Activated CD4-positive, alpha-beta T cell treated with anti-CD3 and anti-CD28 coated beads, Interleukin-2, amount 50 U/mL, for 24 hours (primary cell): ENCODE data around the gene TBC1D2B.

ENCODE experiments used
- DNase-seq, 2 donors: peaks; one replicate each; pipeline ENCODE4 v3.0.0-alpha.2; 2020; ENCODE audit warnings: low read depth in 1 of 2, low spot score in 1 of 2

The TBC1D2B gene

DNA sequence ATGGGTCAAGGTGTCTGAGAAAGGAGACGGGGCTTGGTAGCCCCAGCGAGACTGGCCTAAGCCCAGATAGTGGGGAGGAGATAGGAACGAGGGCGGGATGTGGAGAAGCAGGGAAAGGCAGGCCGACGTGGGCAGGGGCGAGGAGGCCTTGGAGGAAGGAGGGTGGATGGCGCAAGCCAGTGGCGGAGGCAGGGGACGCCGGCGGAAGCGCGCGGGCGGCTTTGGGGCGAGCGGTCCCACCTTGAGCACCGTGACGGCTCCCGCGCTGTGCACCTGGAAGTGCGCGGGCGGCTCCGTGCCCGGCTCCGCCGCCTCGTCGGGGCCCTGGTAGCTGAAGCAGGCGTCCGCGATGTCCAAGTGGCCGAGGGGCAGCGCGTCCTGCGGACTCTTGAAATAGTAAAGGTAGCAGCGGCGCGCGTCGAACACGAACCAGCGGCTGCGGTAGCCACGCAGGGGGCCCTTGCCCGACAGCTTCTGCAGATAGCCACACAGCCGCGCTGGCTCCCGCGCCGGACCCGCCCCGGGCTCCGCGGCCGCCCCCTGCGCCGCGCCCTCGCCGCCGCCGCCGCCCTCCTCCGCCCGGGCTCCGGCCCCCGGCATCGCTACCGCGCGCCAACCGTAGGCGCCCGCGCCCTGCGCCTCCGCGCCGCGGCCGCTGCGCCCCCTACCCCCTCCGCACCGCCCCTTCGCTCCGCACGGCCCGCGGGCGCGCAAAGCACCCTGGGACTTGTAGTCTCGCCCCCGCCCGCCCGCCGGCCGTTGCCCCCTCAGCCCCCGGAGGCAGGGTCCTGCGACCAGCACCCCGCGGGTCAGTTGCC, at the start of gene TBC1D2B:
Gene TBC1D2B, minus strand, starts transcription at position 659 of the 818 bp plus-strand sequence. Its CDS starts 59 bp downstream, at position 600.
- peak; percentile 45 to 55 for DNase-seq

- DNase-seq: no peak
Measured at GRCh38 chr15:78125267-78125666, 47.8 kb upstream of the TBC1D2B start.

- DNase-seq: no peak
Measured at GRCh38 chr15:78120523-78120922, 43.0 kb upstream of the TBC1D2B start.

DNA sequence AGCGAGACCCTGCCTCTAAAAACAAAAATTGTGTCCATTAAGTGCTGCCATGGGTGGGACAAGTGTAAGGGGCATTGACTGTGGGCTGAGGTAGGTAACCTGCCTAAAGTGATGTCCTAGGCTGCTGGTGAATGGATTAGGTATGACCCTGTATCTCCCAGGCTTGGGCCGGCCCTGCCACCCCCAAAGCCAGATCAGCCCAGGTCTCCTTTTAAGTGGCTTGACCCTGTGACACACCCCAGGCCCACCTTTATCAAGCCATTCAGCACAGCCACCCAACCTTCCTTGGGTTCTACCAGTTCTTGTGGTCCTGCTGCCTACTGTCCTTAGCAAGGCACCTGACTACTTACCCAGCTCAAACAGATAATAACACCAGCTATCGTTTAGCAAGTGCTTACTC, 35.0 kb upstream of the TBC1D2B start:
- no peak for DNase-seq

- DNase-seq: no peak
Measured at GRCh38 chr15:78111788-78112187, 34.3 kb upstream of the TBC1D2B start.

- no peak for DNase-seq
Measured at GRCh38 chr15:78110916-78111475, 33.5 kb upstream of the TBC1D2B start.

DNA sequence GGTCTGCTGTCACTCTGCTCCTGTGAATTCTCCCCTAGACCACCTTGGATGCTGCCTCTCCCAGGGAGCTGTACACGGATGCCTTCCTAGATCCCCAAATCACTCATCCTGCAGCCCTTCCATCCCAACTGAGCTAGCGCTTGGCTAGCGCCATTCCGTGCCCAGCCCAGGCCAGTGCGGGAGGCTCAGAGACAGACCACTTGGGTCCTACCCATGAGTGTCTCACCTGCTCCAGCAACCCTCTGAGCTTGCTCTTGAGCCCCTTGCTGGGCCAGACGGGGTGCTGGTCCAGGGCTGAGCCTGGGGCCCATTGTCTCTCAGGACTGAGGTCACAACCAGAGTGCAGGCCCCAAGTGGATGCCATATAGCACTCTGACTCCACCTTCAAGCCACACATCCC, 32.6 kb upstream of the TBC1D2B start:
- no peak for DNase-seq

GRCh38 chr15:78109156-78109555, 31.6 kb upstream of the TBC1D2B start:
- no peak for DNase-seq

DNA sequence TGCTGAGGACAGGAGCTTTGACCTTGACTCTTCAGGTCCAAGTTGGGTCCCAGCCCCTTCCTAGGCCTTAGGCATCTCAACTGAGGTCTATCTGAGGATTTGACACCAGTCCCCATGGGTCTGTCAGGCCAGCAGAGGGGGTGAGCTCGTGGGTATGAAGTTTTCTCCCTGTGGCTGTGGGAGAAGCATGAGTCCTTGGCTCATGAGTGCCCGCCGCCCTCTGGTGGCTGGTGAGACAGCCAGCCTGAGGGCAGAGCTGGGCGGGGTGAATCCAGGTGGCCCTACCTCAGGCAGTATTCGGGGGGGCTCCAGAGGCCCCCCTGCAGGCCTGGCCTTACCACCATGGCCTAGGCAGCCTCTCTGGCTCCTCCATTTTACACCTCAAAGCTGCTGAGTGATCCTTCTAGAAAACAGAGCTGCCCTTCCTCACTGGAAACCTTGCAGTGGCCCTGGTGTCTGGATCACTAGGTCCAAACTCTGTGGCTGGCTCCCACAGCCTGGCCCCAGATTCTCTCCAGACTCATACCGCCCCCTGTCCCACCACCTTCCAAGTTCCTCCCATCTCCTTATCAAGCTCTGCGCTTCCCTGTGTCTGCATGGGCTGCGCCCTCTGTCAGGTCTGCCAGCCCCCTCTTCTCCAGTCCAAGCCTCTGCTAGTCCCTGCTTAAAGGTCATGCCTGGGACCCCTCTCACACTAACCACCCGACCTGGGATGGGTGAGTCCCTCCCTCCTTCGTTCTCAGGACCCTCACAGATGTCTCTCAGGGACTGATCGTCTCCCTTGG, 31.0 kb upstream of the TBC1D2B start:
- peak; percentile 58 to 73 for DNase-seq

GRCh38 chr15:78107471-78107870, 30.0 kb upstream of the TBC1D2B start:
- no peak for DNase-seq

- DNase-seq: no peak
Measured at GRCh38 chr15:78105476-78106241, 28.1 kb upstream of the TBC1D2B start.

DNA sequence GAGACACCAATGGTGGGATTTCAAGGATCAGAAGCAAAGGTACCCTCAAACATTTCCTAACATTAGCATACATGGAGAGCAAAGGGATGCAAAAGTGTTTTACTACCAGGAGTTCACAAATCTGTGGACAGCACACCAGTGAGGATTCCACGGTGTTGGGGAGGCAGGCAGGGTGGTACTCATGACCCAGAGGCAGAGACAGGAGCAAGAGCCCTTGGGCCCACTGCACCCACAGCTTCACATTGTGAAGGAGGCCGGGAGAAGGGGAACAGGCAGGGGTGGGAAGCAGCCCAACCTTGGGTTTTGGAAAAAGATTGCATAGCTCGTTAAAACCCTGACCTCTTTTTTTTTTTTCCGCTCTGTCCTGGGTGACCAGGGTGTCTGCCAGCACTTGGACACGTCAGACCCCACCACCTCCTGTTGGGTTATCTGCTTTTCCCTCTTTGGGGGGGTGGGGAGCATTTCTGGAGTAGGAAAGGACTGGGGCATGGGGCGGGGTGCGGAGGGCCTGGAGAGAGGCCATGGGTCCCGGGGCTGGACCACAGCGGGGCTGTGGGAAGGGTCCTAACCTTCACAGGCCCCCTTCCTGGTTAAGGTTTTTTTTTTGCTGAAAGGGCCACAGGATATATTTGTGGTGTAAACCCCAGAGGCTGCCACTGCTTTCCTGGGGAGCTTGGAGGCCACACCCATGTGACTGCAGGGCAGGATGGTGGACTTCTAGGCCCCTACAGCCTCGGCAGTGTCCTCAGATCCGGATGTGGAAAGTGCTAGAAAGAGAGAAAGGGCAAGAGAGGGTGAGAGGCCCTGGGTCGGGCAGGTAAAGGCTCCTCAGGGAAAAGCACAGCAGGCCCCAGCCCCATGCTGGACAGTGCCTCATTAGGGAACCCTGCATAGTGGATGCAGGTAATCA, 27.3 kb upstream of the TBC1D2B start:
- no peak for DNase-seq

DNA sequence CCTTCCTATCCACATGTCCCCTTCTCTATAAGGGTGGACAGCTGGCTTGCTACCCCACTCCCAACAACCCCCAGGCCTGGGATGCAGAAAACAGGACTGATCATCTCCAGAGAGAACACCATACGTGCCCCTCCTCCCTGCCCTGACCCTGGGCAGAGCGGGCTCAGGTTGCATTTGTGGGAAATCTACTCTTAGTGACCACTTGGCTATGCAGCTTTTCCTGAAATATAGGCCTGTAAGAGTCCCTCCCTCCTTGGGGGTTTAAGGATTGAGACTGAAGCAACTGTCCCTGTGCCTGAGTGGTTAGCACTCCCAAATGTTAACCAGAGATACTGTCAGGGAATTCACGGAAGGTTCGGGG, 26.6 kb upstream of the TBC1D2B start:
- no peak for DNase-seq

DNA sequence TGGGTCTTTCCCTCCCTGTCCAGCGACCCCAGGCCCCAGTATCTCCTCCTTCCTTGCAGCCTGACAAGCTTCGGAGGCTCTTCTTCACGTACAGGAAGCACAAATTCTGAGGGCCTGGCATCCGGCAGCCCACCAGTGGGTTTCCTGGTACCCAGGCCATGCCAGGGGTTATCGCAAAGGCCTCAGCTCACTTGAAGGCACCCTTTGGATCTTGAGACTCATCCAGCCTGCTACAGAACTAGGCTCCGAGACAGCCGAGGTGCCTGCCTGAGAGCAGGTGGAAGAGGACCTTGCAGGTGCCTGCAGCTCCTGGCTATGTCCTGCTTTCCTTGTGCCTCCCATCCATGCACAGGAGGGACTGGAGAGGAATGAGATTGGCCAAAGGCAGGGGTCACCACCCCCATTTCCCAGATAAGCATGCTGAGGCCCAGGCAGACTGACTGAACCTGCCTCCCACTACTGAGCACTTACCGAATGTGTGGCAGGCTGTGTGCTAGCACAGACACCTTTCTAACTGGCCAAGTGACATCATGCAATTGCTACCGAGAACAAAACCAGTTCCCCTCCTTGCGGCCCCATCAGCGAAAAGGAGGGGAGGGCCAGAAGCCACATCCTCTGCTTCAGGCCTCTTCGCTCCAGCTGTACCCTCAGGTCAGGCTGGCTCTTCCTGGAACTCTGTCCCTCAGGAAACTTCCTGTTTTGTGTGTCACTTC, 26.1 kb upstream of the TBC1D2B start:
- DNase-seq: peak in 1 of 2 donors; percentile 48

DNA sequence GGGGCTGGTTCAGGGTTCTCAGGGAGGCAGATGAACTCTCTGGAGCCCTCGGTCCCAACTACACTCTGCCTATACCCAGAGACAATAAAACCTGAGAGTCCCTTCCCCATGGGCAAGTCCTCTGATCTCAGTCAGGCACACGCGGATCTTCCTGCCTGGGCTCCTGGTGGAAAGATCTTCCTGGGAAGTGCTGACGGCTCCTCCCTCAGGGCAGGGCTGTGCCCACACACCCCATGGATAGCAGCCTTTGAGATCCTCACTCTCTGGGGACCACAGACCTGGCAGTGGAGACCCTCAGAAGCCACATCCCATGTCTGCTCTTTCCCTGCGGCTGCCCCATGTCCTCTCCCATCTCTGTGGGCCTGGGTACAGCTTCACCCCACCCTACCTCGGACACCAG, 25.2 kb upstream of the TBC1D2B start:
- DNase-seq: no peak

DNA sequence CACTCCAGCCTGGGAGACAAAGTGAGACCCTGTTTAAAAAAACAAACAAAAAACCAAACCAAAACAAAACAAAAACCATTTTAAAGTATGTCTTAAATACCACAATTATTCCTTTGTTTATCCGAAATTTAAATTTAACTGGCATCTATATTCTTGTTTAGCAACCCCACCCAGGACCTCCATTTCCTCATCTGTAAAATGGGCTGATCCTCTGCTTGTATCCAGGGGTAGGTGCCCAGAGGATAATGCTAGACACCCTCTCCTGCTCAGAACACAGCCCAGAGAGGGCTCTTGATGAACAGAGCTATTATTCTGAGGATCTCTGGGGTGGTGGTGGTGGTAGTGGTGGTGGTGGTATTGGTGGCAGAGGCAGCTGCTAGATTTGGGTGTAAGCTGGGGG, 24.7 kb upstream of the TBC1D2B start:
- no peak for DNase-seq

DNA sequence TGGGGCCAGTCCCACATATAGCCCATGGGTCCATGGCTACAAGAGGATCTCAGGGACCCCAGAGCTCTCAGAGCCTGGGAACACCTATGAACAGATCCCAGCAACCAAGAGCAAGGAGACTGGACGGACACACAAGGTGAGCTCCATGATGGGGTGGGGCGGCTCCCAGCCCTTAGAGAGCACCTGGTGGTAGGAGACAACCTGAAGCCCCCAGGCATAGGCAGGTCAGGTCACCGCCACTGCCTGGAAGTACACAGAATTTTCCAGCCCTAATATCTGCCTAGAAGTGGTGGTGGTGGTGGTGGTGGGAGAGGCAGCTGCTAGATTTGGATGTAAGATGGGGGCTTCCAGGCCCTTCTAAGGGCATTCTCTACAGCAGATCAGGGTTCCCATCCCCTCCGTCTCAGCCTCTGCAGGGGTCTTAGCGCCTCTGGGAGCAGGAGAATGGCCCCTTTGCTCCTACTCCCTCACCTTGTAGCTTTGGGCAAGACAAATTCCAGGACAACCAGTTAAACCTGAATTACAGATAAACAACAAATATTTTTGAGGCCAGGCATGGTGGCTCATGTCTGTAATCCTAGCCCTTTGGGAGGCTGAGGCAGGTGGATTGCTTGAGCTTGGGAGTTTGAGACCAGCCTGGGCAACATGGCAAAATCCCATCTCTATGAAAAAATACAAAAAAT, 24.1 kb upstream of the TBC1D2B start:
- no peak for DNase-seq

DNA sequence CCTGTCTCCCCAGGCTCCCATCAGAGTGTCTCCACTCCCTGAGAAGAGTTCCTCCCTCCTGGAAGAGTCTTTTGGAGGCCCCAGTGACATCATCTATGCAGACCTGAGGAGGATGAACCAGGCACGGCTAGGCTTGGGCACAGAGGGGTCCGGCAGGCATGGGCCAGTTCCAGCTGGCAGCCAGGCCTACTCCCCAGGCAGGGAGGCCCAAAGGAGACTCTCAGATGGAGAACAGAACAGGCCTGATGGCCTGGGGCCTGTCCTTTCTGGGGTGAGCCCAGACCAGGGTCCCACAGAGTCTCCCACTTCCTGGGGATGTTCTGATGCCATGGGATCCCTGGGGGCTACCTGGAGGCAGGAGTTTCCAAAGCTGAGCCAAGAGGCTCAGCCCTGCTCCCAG, 23.4 kb upstream of the TBC1D2B start:
- DNase-seq: no peak

DNA sequence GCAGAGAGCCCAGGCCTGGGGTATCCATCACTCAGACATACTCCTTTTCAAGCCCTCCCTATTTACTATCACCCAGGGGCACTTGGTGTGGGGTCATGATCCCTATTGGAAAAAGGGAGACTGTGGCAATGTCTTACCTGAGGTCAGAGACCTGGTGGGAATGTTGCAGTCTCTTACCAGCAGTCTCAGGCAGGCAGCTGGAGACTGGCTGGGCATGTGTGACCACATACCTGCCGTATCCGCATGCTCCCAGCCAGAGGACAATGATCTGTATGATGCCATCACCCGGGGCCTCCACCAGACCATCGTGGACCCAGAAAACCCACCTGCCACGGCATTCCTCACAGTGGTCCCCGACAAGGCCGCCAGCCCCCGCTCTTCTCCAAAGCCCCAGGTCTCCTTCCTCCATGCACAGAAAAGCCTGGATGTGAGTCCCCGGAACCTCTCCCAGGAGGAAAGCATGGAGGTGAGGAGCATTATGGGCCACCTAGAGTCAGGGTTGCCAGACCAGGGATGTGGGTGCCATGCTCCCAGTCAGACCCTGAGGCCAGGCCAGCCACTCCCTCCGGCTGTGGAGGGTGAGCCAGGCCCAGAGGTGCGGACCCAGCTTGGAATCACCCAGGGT, 20.7 kb upstream of the TBC1D2B start:
- DNase-seq: no peak
